ENCODE data around the gene CD59.

The CD59 gene

GRCh38 chr11:33658195-33658900, 77.9 kb downstream of the CD59 start:
- H3K4me1 ChIP-seq (ENCODE audit: control insufficient read depth, low read depth, low read length): peaks cover 7% of the 10 kb centered on the region
- no peak overlapping the region for H3K9ac ChIP-seq (ENCODE audit: low read length)
- no peaks in the 10 kb centered on the region for H3K27me3 ChIP-seq (ENCODE audit: control insufficient read depth, insufficient read depth, low read length)
- no peak overlapping the region for H3K4me3 ChIP-seq (ENCODE audit: low read length)
- no peaks in the 10 kb centered on the region for H3K9me3 ChIP-seq (ENCODE audit: control insufficient read depth, low read depth, low read length)
- no peak overlapping the region for H3K27ac ChIP-seq (ENCODE audit: low read length)
- H3K36me3 ChIP-seq (ENCODE audit: control insufficient read depth, low read depth, low read length): no peaks in the 10 kb centered on the region

DNA sequence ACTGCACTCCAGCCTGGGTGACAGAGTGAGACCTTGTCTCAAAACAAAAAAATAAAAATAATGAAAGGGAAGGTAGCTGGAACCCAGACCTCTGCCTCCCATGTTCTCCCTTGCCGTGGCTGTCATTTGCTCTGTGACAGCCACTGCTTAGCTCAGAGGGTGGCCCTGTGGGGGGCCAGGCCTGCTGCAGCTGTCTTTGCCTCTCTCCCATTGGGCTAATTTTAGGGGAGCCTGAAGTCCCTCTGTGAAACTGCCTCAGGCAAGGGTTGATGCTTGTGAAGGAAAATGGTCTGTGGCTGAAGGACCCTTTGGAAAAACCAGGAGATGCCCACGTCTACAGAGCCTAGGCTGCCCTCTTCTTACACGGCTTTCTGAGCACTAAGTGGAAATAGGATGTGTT, 78.5 kb downstream of the CD59 start:
- H3K9ac ChIP-seq (ENCODE audit: low read length): no peak overlapping the region
- H3K27me3 ChIP-seq (ENCODE audit: control insufficient read depth, insufficient read depth, low read length): no peaks in the 10 kb centered on the region
- H3K4me3 ChIP-seq (ENCODE audit: low read length): no peak overlapping the region
- peaks cover 7% of the 10 kb centered on the region for H3K4me1 ChIP-seq (ENCODE audit: control insufficient read depth, low read depth, low read length)
- no peak overlapping the region for H3K27ac ChIP-seq (ENCODE audit: low read length)
- no peaks in the 10 kb centered on the region for H3K36me3 ChIP-seq (ENCODE audit: control insufficient read depth, low read depth, low read length)
- H3K9me3 ChIP-seq (ENCODE audit: control insufficient read depth, low read depth, low read length): no peaks in the 10 kb centered on the region

DNA sequence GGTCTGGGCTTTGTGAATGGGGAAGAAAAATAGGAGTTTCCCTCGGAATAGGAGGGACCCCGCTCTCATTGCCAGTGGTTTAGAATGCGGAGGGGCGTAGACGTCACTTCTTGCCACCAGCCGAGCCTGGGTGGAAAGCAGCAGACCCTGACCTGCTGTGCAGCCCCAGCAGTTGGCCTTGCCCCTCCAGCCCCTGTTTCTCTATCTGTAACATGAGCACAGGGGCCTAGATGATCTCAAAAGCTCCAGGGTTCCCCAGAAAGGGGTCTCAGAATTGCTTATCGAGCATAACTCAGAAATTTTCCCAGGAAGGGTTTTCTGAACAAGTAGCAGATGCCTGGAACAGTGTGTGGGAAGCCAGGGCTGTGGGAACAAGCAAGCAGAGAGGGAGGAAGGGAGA, 79.5 kb downstream of the CD59 start:
- Histone ChIP-seq H3K9me3 (ENCODE audit: control insufficient read depth, low read depth, low read length) (no peaks in the 10 kb centered on the region), H3K4me3 (ENCODE audit: low read length) (no peak overlapping the region), H3K36me3 (ENCODE audit: control insufficient read depth, low read depth, low read length) (no peaks in the 10 kb centered on the region), H3K9ac (ENCODE audit: low read length) (no peak overlapping the region), H3K27ac (ENCODE audit: low read length) (no peak overlapping the region), H3K4me1 (ENCODE audit: control insufficient read depth, low read depth, low read length) (peaks cover under 1% of the 10 kb centered on the region), H3K27me3 (ENCODE audit: control insufficient read depth, insufficient read depth, low read length) (no peaks in the 10 kb centered on the region)

GRCh38 chr11:33655842-33656600, 80.2 kb downstream of the CD59 start:
- Histone ChIP-seq H3K27ac (ENCODE audit: low read length) (no peak overlapping the region), H3K36me3 (ENCODE audit: control insufficient read depth, low read depth, low read length) (no peaks in the 10 kb centered on the region), H3K4me1 (ENCODE audit: control insufficient read depth, low read depth, low read length) (no peaks in the 10 kb centered on the region), H3K9ac (ENCODE audit: low read length) (no peak overlapping the region), H3K27me3 (ENCODE audit: control insufficient read depth, insufficient read depth, low read length) (no peaks in the 10 kb centered on the region), H3K4me3 (ENCODE audit: low read length) (no peak overlapping the region), H3K9me3 (ENCODE audit: control insufficient read depth, low read depth, low read length) (no peaks in the 10 kb centered on the region)

GRCh38 chr11:33654594-33654993, 81.6 kb downstream of the CD59 start:
- Histone ChIP-seq H3K27ac (ENCODE audit: low read length) (no peak overlapping the region), H3K4me1 (ENCODE audit: control insufficient read depth, low read depth, low read length) (no peaks in the 10 kb centered on the region), H3K9me3 (ENCODE audit: control insufficient read depth, low read depth, low read length) (no peaks in the 10 kb centered on the region), H3K4me3 (ENCODE audit: low read length) (no peak overlapping the region), H3K36me3 (ENCODE audit: control insufficient read depth, low read depth, low read length) (no peaks in the 10 kb centered on the region), H3K9ac (ENCODE audit: low read length) (no peak overlapping the region), H3K27me3 (ENCODE audit: control insufficient read depth, insufficient read depth, low read length) (no peaks in the 10 kb centered on the region)

Measured in iPS-18a (cell line).